Calu3 (cell line): Measurements from ENCODE around the gene GNB1. TPM values are rescaled to one million over a fixed set of nuclear protein-coding genes. Genes with fewer than 3 reads are reported as not detected.
"Not testable (repeated sequence)": the region's sequence is repeated elsewhere in the genome, so short reads cannot be mapped to it uniquely, and the experiment has no call there.

Experiments used
- BruUV-seq: library from RNA; stranded (reverse); fragments of 400-500 nt; replicated peaks from 2 replicates; lab custom pipeline; 2021; lab: Mats Ljungman, UMichigan
- CTCF ChIA-PET: fragments of 300-600 bp; sonication (Branson Sonifier 250); formaldehyde crosslinking; loops from one replicate; lab custom pipeline; 2022; ENCODE audit warnings: antibody characterized with exemption; lab: Charles Lee
- DNase-seq: peaks from one replicate; pipeline ENCODE4 v3.0.0; 2022
- H3K27ac Mint-ChIP-seq: one replicate; pipeline ENCODE4 v1.8.0; 2022; ENCODE audit warnings: mixed read lengths; ENCODE audit not compliant: unreplicated experiment
- H3K27me3 Mint-ChIP-seq: one replicate; pipeline ENCODE4 v1.8.0; 2022; ENCODE audit warnings: mixed read lengths; ENCODE audit not compliant: unreplicated experiment
- H3K36me3 Mint-ChIP-seq: one replicate; pipeline ENCODE4 v1.8.0; 2022; ENCODE audit warnings: mild to moderate bottlenecking, moderate library complexity, mixed read lengths; ENCODE audit not compliant: insufficient read depth, unreplicated experiment
- H3K4me1 Mint-ChIP-seq: one replicate; pipeline ENCODE4 v1.8.0; 2022; ENCODE audit warnings: mild to moderate bottlenecking, low read depth, mixed read lengths; ENCODE audit not compliant: unreplicated experiment
- H3K4me3 Mint-ChIP-seq: one replicate; pipeline ENCODE4 v1.8.0; 2022; ENCODE audit warnings: mild to moderate bottlenecking, low read depth, moderate library complexity, mixed read lengths; ENCODE audit not compliant: unreplicated experiment
- H3K9me3 Mint-ChIP-seq: one replicate; pipeline ENCODE4 v1.8.0; 2022; ENCODE audit warnings: low read depth, mixed read lengths; ENCODE audit not compliant: unreplicated experiment
- intact Hi-C: fragments of 100-400 bp; cut with micrococcal nuclease; formaldehyde crosslinking; loops from one replicate; pipeline ENCODE4 v1.10.0; 2022; ENCODE audit not compliant: unreplicated experiment
- total RNA-seq: library from RNA; stranded (reverse); gene quantifications from 2 replicates; pipeline ENCODE4 v1.2.3, GENCODE V29; 2022
- TF ChIP-seq, protein P1 (sequence below): fragments of 200-600 bp; IDR thresholded peaks from one replicate; pipeline ENCODE4 v1.8.0; 2022; ENCODE audit warnings: antibody characterized with exemption; ENCODE audit not compliant: unreplicated experiment

GNB1 gene
- total RNA-seq, 1 experiment from 2014 or later: 252 TPM

DNA sequence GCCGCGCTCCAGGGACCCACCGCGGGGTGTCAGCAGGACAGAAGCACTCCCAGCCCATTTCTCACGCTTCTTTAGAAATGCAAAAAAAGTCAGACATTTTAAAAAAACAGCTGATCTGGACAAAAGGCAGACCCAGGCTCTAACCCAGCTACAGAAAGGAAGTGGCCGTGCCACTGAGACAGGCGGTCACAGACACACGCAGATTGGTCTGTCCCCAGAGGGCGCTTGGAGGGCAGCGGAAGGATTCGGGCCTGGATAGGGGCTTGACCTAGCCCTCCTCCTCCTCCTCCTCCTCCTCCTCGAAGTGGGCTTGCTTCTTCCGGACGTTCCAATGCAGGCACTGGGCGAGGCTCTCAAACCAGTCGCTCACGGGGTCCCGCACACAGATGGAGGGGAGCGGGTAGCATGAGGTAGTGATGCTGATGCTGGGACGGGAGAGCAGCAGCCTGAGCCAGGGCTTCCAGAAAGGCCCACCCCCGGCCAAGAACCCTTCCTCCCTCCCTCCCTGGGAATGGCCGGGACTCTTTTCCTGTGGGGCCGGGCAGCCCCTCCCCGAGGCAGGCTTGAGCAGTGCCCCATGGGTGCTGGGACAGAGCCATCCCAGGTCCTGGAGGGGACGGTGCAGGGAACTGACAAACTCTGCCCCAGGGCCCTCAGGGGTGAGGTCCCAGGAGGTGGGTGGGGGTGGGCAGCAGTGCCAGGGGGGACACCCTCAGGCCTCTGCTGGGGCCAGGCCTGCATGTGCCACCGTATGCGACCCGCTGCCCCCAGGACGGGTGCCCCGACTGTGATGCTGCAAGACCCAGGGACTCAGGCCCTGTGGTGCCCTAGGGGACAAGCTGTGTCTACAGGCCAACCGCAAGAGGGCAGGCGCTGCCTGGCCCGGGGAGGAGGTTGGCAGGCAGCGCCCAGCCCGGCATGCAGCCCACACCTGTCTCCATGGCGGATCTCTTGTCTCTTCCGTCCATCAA is 138.0 kb downstream of the GNB1 start:
- intact Hi-C loops: no loop called here
- Mint-ChIP-seq H3K36me3 (peaks cover 16% of the 10 kb centered on the region), H3K27me3 (no peaks in the 10 kb centered on the region), H3K27ac (no peak overlapping the region), H3K4me3 (no peak overlapping the region), H3K4me1 (peaks cover 6% of the 10 kb centered on the region), H3K9me3 (no peaks in the 10 kb centered on the region)
- no peak for DNase-seq
- CTCF ChIA-PET: no interaction called here
- BruUV-seq: TSS peak; percentile 26
- TF ChIP-seq, protein P1, sequence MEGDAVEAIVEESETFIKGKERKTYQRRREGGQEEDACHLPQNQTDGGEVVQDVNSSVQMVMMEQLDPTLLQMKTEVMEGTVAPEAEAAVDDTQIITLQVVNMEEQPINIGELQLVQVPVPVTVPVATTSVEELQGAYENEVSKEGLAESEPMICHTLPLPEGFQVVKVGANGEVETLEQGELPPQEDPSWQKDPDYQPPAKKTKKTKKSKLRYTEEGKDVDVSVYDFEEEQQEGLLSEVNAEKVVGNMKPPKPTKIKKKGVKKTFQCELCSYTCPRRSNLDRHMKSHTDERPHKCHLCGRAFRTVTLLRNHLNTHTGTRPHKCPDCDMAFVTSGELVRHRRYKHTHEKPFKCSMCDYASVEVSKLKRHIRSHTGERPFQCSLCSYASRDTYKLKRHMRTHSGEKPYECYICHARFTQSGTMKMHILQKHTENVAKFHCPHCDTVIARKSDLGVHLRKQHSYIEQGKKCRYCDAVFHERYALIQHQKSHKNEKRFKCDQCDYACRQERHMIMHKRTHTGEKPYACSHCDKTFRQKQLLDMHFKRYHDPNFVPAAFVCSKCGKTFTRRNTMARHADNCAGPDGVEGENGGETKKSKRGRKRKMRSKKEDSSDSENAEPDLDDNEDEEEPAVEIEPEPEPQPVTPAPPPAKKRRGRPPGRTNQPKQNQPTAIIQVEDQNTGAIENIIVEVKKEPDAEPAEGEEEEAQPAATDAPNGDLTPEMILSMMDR: no peak

GRCh38 chr1:1752190-1752589 is 138.7 kb downstream of the GNB1 start:
- no TSS peak for BruUV-seq
- no peak overlapping the region for H3K4me3 Mint-ChIP-seq
- no peak for DNase-seq
- no peak overlapping the region for H3K27ac Mint-ChIP-seq
- H3K27me3 Mint-ChIP-seq: no peaks in the 10 kb centered on the region
- H3K9me3 Mint-ChIP-seq: no peaks in the 10 kb centered on the region
- H3K36me3 Mint-ChIP-seq: peaks cover 10% of the 10 kb centered on the region
- H3K4me1 Mint-ChIP-seq: no peaks in the 10 kb centered on the region
- intact Hi-C loops: no loop called here
- CTCF ChIA-PET: no interaction called here
- TF ChIP-seq, protein P1: no peak

GRCh38 chr1:1749941-1750340 is 140.9 kb downstream of the GNB1 start:
- CTCF ChIA-PET, H3K4me3 Mint-ChIP-seq, H3K36me3 Mint-ChIP-seq, H3K4me1 Mint-ChIP-seq, BruUV-seq, H3K27ac Mint-ChIP-seq, H3K9me3 Mint-ChIP-seq, DNase-seq, H3K27me3 Mint-ChIP-seq, intact Hi-C loops: not testable (repeated sequence)

DNA sequence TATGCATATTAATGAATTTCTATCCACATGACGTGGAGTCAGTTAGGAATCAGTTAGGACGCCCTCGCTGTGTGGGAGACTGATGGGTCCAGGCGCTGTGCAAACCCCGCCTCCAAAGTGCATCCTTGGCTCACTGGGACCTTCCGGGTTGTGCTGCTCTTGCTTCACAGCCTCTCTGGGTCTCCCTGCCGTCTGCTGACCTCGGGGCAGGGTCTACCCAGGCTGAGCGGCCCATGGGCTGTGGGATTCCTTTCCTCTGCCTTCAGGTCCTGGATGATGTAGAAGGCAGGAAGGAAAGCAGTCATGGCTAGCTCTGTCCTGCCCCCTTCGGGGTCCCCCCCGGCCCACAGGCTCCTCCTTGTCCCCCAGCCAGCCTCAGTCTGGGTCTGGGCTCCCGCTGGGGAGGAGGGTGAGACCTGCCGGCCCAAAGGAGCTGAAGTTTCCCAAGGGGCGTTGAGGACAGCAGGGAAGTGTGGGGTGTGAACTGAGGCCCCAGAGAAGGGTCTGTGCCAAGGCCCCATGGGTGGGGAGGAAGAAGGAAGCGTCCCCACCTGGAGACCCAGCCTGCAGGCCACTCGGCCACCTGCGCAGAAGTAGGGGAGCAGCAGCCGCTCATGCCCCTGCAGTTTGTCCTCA is 142.1 kb downstream of the GNB1 start:
- DNase-seq: no peak
- no TSS peak for BruUV-seq
- intact Hi-C loops: no loop called here
- H3K27ac Mint-ChIP-seq: no peak overlapping the region
- H3K4me3 Mint-ChIP-seq: no peak overlapping the region
- TF ChIP-seq, protein P1: no peak
- H3K4me1 Mint-ChIP-seq: no peaks in the 10 kb centered on the region
- no peaks in the 10 kb centered on the region for H3K27me3 Mint-ChIP-seq
- H3K9me3 Mint-ChIP-seq: no peaks in the 10 kb centered on the region
- CTCF ChIA-PET: no interaction called here
- peaks cover 9% of the 10 kb centered on the region for H3K36me3 Mint-ChIP-seq

DNA sequence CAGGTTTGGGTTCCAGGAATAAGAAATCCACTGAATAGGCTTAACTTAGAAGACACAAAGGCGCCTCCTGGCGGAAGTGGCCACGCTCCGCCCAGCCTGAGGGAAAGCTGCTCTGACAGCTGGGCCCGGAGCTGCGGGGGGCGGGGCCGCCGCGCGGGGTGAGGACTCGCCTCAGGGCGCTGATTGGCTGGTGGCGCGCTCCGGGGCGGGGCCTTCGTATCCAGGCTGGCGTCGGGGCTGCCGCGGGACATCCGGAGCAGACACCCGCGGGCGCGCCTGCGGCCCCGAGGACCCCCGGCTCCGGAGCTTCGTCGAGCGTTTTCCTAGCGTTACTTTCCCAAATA is 144.3 kb downstream of the GNB1 start:
- H3K27me3 Mint-ChIP-seq, H3K4me1 Mint-ChIP-seq, H3K36me3 Mint-ChIP-seq, DNase-seq, H3K9me3 Mint-ChIP-seq, intact Hi-C loops, BruUV-seq, H3K27ac Mint-ChIP-seq: not testable (repeated sequence)
- H3K4me3 Mint-ChIP-seq: peak overlapping the region; percentile 62
- CTCF ChIA-PET: interaction anchor here (0.7 kb wide), 1 partner anchor 33 kb away, joined by 4 read pairs; no protein-coding TSS in a partner anchor

DNA sequence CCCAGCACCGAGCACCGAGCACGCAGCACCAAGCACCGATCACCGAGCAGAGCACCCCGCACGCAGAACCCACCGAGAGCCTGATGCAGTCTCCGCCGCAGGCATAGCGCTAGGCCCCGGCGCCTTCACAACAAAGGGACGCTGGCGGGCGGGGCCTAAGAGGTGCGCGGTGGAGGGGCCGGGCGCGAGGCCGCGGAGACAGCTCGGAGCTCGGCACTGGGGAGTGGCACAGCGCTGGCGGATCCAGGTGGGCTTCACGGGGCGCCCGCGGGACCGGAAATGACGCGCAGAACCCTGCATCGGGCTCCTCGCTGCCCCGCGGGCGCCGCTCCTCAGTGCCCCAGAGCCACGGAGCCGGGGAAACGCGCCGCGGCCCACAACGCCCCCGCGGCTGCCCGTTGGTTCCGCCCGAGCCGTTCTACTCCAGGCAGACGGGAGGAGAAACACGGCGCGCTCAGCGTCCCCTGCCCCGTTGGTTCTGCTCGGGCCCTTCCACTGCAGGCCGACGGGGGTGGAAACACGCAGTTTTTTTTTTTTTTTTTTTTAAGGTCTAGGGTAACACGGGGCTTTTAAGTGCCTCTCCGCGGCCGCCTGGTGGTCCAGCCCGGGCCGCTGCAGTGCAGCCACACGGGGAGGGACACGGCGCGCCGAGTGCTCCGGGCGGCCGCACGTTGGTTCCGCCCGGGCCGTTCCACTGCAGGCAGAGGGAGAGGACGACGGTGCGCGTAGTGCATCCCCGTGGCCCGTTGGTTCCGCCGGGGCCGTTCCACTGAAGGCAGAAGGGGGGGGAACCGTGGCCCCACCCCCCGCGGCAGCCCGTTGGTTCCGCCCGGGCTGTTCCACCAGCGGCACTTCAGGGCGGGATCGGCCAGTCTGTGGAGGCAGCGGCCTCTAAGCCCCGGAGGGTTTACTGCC is 145.0 kb downstream of the GNB1 start:
- H3K27ac Mint-ChIP-seq, BruUV-seq, intact Hi-C loops, H3K4me3 Mint-ChIP-seq, CTCF ChIA-PET, H3K36me3 Mint-ChIP-seq, H3K4me1 Mint-ChIP-seq, H3K27me3 Mint-ChIP-seq, H3K9me3 Mint-ChIP-seq: not testable (repeated sequence)
- DNase-seq: peak; percentile 52

- H3K4me1 Mint-ChIP-seq, H3K4me3 Mint-ChIP-seq, H3K27me3 Mint-ChIP-seq, H3K9me3 Mint-ChIP-seq, CTCF ChIA-PET, DNase-seq, H3K27ac Mint-ChIP-seq, intact Hi-C loops: not testable (repeated sequence)
- TSS peak; percentile 5 for BruUV-seq
- H3K36me3 Mint-ChIP-seq: peaks cover 11% of the 10 kb centered on the region
Measured at GRCh38 chr1:1742529-1742928, 148.4 kb downstream of the GNB1 start.
